Right lobe of liver (tissue), 6 donors: ENCODE measurements around the gene NPDC1. TPM values are rescaled to one million over a fixed set of nuclear protein-coding genes. Genes with fewer than 3 reads are reported as not detected.

Source experiments
- ATAC-seq, 4 donors: fragments of 200-7000 bp; cut with Tn5 transposase; one replicate each; pipeline ENCODE4 v1.9.1; 2020; ENCODE audit warnings: mild to moderate bottlenecking in 4 of 4, moderate library complexity in 4 of 4
- DNase-seq, 3 donors: peaks; one replicate each; pipeline ENCODE4 v3.0.0-alpha.2; 2020
- H3K27ac ChIP-seq, 3 donors: fragments of 200-600 bp; one replicate each; pipeline ENCODE4 v1.8.0; 2022
- H3K27me3 ChIP-seq, 2 donors: fragments of 200-600 bp; one replicate each; pipeline ENCODE4 v1.8.0; 2022
- H3K36me3 ChIP-seq, 4 donors: fragments of 200-600 bp; sonication (generic) in 1 of 4; one replicate each; pipeline versions ENCODE4 v1.5.1 to v1.8.0; 2017 to 2022; ENCODE audit warnings: control low read depth in 1 of 4
- H3K4me1 ChIP-seq, 4 donors: fragments of 200-600 bp; sonication (generic) in 1 of 4; one replicate each; pipeline versions ENCODE4 v1.5.1 to v1.8.0; 2017 to 2022; ENCODE audit warnings: control low read depth in 1 of 4
- H3K4me3 ChIP-seq, 3 donors: fragments of 200-600 bp; one replicate each; pipeline ENCODE4 v1.8.0; 2022
- H3K9me3 ChIP-seq, 4 donors: fragments of 200-600 bp; sonication (generic) in 1 of 4; one replicate each; pipeline versions ENCODE4 v1.5.1 to v1.8.0; 2017 to 2022; ENCODE audit warnings: control low read depth in 1 of 4
- CTCF ChIP-seq, 4 donors: fragments of 200-600 bp in 3 of 4; fragments of 450-650 bp in 1 of 4; IDR thresholded peaks; one replicate each; pipeline versions ENCODE4 v1.5.1 to v1.8.0; 2016 to 2022; ENCODE audit warnings: antibody characterized with exemption in 4 of 4, mild to moderate bottlenecking in 2 of 4
- POLR2A ChIP-seq: fragments of 450-650 bp; IDR thresholded peaks from one replicate; pipeline ENCODE4 v1.6.1; 2017; ENCODE audit warnings: antibody characterized with exemption, mild to moderate bottlenecking
- WGBS: methylation state at CpG from one replicate; pipeline ENCODE4 v1.1.6; 2018; ENCODE audit warnings: low coverage, low lambda C conversion rate; ENCODE audit not compliant: insufficient coverage; ENCODE audit errors: missing lambda C conversion rate; 5-methylcytosine and 5-hydroxymethylcytosine counted together
- intact Hi-C, 2 donors: fragments of 100-400 bp; cut with DNase I; formaldehyde crosslinking; loops; one replicate each; pipeline versions ENCODE4 v1.11.2 to v1.14.1; 2022
- total RNA-seq, 6 experiments: library from RNA; depleted of rRNA in 2 of 6; stranded (reverse); fragments of >200 nt in 2 of 6; fragmentation: NEBNext Ultra II Directional in 3 of 6; extraction: Animal tissue kit (Norgen Biotek cat#: 25700) in 3 of 6; gene quantifications; one replicate each; pipeline versions ENCODE4 v1.1.0 to v1.2.4, GENCODE V29; 2016 to 2023
- donor health status: DM: no; HTN: yes; CAD: no.
- donor health status: DM: no; HTN: no; CAD: no.
- donor health status: DM: no; HTN: no; CAD: no.
- donor health status: DM: no; HTN: yes; CAD: no.
- donor health status: DM: no; HTN: yes; CAD: no.

The NPDC1 gene
- total RNA-seq, 6 experiments from 2014 or later = 9.3 to 14.9 (median 12.2) TPM

GRCh38 chr9:137070201-137070905 lies 24.4 kb upstream of the NPDC1 start, which contains the start of gene SAPCD2:
Gene SAPCD2 (minus strand): TSS chr9:137070557. CDS start chr9:137070460, 97 bp downstream.
- peaks cover 0 to 3% (median 0%) of the 10 kb centered on the region in 4 donors for H3K4me1 ChIP-seq
- peaks cover 0 to 14% of the 10 kb centered on the region in 2 donors for H3K27me3 ChIP-seq
- H3K27ac ChIP-seq = peak within 1 kb of the TSS in 1 of 3 donors; percentile 10

GRCh38 chr9:137069508-137070091 lies 23.6 kb upstream of the NPDC1 start:
- intact Hi-C loops = no loop called here
- WGBS = 0% methylated on average over 3 of the region's 52 CpGs
- no peak overlapping the region for H3K4me3 ChIP-seq

More at GRCh38 chr9:137070201-137070905, 24.4 kb upstream of the NPDC1 start, which contains the start of gene SAPCD2:
- peak; percentile 82 to 87 (median 87) for DNase-seq
- Histone ChIP-seq H3K9me3 (no peaks in the 10 kb centered on the region), H3K4me3 (peak within 1 kb of the TSS in 1 of 3 donors; percentile 27), H3K36me3 (no peaks in the 10 kb centered on the region)
- ATAC-seq = peak; percentile 84 to 91 (median 86)
- 0% methylated on average over 18 of the region's 74 CpGs for WGBS
- intact Hi-C loops = no loop called here
- TF ChIP-seq POLR2A (no peak), CTCF (IDR thresholded peaks at IDR 0.05) (no peak)

DNA sequence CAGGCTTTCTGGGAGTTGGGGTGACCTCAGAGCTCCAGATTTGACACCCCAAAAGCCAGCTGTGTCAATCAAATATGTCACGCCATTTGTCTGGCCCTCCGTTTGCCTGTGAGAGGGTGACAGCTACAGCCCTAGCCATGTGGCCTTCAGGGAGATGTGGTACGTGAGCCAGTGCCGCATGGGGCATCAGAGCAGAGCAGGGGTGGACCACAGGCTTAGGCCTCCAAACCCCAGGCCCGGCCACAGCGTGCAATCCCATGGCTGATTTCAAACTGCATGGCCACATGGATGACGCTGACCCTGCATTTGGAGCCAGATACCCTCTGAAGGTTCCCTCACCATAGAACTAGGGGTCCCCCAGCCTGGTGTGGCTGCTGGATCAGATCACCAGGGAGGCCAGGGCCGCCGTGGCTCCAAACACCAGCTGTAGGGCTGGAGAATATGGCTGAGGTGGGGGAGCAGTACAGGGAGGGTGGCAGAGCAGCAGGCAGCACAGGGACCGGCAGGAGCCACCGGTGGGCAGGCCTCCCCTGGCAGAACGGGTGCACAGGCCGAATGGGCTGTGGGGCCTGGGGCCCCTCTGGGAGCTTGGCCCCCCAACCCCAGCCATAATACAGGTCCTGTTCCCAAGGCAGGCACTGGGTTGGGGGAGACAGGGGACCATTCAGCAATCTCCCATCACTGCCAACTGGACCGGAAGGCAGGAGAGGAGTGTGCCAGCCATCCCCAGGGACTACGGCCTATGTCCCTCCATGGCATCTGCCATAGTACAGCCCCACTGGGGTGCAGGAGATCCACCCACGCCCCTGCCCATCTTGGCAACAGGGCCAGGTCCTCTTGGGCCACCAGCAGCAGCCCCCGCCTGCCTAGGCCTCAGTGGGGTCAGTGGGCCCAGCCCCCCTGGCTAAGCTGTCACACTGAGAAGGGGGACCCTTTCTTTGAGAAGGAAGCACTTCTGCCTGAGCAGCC lies 22.8 kb upstream of the NPDC1 start:
- Histone ChIP-seq H3K27ac (no peak overlapping the region), H3K9me3 (no peaks in the 10 kb centered on the region), H3K27me3 (peaks cover 0 to 14% of the 10 kb centered on the region in 2 donors), H3K4me3 (no peak overlapping the region), H3K36me3 (no peaks in the 10 kb centered on the region), H3K4me1 (peaks cover 0 to 3% (median 0%) of the 10 kb centered on the region in 4 donors)
- peak in 1 of 3 donors; percentile 51 for DNase-seq
- TF ChIP-seq POLR2A = no peak
- TF ChIP-seq CTCF (IDR thresholded peaks at IDR 0.05) = no peak
- intact Hi-C loops = no loop called here
- no peak for ATAC-seq
- WGBS = no CpG with 5 or more reads among the region's 17 CpGs

More at GRCh38 chr9:137069508-137070091, 23.6 kb upstream of the NPDC1 start:
- TF ChIP-seq POLR2A = no peak
- TF ChIP-seq CTCF (IDR thresholded peaks at IDR 0.05) = no peak
- peaks cover 0 to 3% (median 0%) of the 10 kb centered on the region in 4 donors for H3K4me1 ChIP-seq
- no peak overlapping the region for H3K27ac ChIP-seq
- H3K27me3 ChIP-seq = peaks cover 0 to 14% of the 10 kb centered on the region in 2 donors
- no peaks in the 10 kb centered on the region for H3K36me3 ChIP-seq
- H3K9me3 ChIP-seq = no peaks in the 10 kb centered on the region
- ATAC-seq (no peak), DNase-seq (peak in 1 of 3 donors; percentile 55)

- no peaks in the 10 kb centered on the region for H3K36me3 ChIP-seq
- intact Hi-C loops = no loop called here
- peak; percentile 75 to 80 (median 78) for ATAC-seq
- DNase-seq = peak; percentile 79 to 86 (median 85)
- H3K27me3 ChIP-seq = peaks cover 0 to 14% of the 10 kb centered on the region in 2 donors
- 10% methylated on average over 4 of the region's 12 CpGs for WGBS
- peak; percentile 76 to 81 (median 78) for TF ChIP-seq CTCF (IDR thresholded peaks at IDR 0.05)
- TF ChIP-seq POLR2A = no peak
- peaks cover 0 to 3% (median 0%) of the 10 kb centered on the region in 4 donors for H3K4me1 ChIP-seq
- no peak overlapping the region for H3K4me3 ChIP-seq
- no peak overlapping the region for H3K27ac ChIP-seq
- no peaks in the 10 kb centered on the region for H3K9me3 ChIP-seq
Measured at GRCh38 chr9:137067860-137068538, 22.0 kb upstream of the NPDC1 start.
